OCI-LY1 (cell line): ENCODE measurements around the gene MS4A10.

Source experiments
- EZH2 ChIP-seq: fragments of 200-600 bp; sonication (generic), shearing (Covaris generic); IDR thresholded peaks from 2 replicates; pipeline ENCODE4 v1.8.0; 2017; ENCODE audit warnings: borderline replicate concordance, mixed run types, mild to moderate bottlenecking, antibody characterized with exemption, low read length, moderate library complexity, mixed read lengths
- TF ChIP-seq, protein P1 (sequence below): fragments of 200-600 bp; sonication (generic), shearing (Covaris generic); IDR thresholded peaks from 2 replicates; pipeline ENCODE4 v1.5.1; 2017; ENCODE audit warnings: mild to moderate bottlenecking, antibody characterized with exemption, low read length, moderate library complexity, mixed read lengths

DNA sequence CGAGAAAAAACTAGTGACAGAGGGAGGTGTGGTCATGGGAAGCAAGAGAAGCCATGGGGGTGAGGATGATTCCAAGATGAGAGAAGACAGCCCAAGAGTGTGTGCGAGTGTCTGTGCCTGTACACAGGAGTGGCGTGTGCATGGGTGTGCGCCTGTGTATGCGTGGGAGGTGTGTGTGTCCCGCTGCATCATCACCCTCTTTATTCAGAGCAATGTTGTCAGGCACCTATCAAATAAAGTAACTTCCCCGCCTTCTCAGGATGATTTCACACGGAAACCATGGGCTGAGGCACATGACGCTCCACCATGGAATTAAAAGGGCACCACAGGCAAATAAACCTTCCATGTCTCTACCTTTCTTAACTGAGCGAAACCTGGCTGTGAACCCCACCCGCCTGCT lies 24.6 kb downstream of the MS4A10 start:
- TF ChIP-seq, protein P1, sequence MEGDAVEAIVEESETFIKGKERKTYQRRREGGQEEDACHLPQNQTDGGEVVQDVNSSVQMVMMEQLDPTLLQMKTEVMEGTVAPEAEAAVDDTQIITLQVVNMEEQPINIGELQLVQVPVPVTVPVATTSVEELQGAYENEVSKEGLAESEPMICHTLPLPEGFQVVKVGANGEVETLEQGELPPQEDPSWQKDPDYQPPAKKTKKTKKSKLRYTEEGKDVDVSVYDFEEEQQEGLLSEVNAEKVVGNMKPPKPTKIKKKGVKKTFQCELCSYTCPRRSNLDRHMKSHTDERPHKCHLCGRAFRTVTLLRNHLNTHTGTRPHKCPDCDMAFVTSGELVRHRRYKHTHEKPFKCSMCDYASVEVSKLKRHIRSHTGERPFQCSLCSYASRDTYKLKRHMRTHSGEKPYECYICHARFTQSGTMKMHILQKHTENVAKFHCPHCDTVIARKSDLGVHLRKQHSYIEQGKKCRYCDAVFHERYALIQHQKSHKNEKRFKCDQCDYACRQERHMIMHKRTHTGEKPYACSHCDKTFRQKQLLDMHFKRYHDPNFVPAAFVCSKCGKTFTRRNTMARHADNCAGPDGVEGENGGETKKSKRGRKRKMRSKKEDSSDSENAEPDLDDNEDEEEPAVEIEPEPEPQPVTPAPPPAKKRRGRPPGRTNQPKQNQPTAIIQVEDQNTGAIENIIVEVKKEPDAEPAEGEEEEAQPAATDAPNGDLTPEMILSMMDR, result no peak
- TF ChIP-seq EZH2, result no peak
